ENCODE measurements around the gene TK2.
A peak's percentile ranks its signal among the peaks of the same experiment; 100 is the strongest.
"Not testable (repeated sequence)": the region's sequence is repeated elsewhere in the genome, so short reads cannot be mapped to it uniquely, and the experiment has no call there.

The TK2 gene

GRCh38 chr16:66521252-66521713, 28.6 kb downstream of the TK2 start:
- DNase-seq (ENCODE audit: low read depth in 2 of 2, low spot score in 1 of 2), result no peak

DNA sequence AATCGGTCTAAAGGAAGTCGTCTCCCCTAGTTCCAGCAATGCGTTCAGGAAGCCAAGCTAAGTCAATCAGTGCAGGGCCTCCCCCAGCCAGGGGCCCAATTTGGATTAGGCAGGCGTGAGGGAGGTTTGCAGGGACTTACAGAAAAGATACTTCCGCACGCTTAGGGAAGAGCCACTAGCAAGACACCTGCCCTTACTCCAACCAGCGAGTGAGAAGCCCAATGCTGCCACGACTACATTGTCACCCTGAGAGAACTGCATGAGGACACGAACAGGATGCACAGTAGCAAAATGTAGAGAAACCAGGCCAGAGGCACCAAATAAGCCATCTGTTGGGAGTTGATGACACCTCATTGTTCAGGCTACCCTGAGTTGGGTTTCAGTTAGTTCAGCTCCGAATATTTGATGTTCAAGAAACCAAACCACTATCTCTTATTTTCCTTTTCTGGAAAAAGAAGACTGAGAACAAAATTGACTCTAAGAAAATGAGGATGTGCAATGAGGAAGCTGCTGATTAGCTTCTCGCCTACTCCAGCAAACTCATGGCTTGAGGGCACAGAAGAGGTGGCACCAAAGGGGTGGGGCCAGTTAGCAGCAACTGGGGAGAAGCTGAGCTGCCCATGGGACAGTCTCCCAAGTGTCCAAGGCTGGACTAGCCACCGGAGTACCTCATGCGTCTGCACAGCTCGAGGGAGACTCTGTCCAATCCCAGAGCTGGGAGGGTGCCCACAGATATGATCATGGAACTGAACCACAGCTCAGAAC, 29.3 kb downstream of the TK2 start:
- no peak for DNase-seq (ENCODE audit: low read depth in 2 of 2, low spot score in 1 of 2)

DNA sequence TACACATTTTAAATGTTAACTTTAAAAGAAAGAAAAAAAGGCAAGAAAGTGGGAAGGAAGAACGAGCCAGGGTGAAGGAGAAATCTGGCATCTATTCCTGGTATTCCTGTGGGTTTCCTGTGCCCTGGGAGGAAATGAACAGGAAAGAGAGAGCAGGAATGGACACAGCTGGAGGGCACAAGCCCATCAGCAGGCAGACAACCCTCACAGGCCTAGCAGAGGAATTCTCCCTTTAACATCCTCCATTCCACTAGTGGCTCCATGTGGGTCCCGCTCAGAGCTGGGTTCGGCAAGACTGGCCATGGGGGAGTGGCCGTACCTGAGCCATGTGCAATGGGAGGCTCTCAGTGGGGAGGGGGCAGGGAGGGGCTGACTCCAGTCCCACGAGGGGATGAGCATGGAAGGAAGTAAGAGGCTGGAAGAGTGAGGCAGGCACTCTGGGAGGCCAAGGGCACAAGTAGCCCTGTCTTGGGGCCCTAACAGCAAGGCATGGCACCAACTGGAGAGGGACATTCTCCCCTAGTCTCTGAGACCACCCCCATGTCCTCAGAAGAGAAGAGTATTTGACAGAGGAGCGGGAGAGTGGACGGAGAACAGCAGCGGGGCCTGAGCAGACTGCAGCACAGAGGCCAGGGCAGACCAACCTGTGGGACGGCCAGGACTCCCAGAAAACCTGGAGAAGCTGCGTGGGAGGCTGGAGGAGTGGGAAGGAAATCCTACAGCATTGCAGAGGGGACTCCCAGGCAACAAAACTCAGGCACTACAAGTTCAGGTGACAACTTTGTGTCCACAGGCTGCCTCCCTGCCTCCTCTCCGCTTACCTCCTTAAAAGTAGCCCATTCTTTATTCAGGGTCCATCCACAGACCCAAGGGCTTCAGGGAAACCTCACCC, 30.2 kb downstream of the TK2 start:
- no peak for DNase-seq (ENCODE audit: low read depth in 2 of 2, low spot score in 1 of 2)

GRCh38 chr16:66517586-66518263, 32.2 kb downstream of the TK2 start:
- no peak for DNase-seq (ENCODE audit: low read depth in 2 of 2, low spot score in 1 of 2)

- peak; percentile 51 to 61 for DNase-seq (ENCODE audit: low read depth in 2 of 2, low spot score in 1 of 2)
Observed at GRCh38 chr16:66516808-66517585, 32.9 kb downstream of the TK2 start.

- DNase-seq (ENCODE audit: low read depth in 2 of 2, low spot score in 1 of 2), result no peak
Observed at GRCh38 chr16:66516509-66516807, 33.5 kb downstream of the TK2 start.

DNA sequence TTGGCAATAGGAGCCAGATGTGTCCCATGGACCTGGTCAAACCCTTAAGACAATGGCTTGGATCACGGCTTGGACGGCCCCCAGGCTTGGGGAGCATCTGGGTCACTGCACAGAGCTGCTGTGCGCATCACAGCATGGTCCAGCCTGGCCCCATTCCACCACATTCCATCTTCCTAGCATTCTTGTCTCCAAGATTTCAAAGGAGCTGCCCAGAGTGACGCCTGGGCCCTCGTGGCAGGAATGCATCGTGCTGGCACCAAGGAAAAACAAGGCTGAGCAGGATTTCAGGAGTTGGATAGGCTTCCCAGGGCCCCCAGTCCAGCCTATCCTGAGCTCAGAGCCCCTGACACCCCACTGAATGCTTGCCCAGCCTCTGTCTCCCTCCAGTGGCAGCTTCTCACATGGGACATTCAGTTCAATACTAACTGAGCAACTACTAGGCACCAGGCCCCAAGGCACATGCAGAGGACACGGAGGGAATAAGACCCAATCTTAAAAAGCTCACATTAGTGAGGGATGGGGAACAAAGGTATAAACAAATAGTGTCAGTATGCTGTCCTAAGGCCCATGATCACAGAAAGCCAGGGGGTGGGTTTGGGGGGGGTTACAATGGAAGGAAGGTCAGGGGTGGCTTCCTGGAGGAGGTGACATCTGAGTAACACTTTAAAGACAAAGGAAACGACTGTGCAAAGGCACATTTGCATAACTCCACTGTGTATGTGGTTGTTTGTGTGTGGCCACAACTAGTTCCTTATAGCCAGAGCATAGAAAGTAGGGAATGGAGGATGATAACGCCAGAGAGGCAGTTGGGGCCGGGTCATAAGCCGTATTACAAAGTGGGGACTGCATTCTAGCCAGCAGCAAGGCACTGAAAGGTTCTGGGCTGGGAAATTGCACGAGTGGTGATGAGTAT, 34.1 kb downstream of the TK2 start:
- DNase-seq (ENCODE audit: low read depth in 2 of 2, low spot score in 1 of 2), result no peak

- DNase-seq (ENCODE audit: low read depth in 2 of 2, low spot score in 1 of 2), result not testable (repeated sequence)
Observed at GRCh38 chr16:66514980-66515595, 34.8 kb downstream of the TK2 start.

DNA sequence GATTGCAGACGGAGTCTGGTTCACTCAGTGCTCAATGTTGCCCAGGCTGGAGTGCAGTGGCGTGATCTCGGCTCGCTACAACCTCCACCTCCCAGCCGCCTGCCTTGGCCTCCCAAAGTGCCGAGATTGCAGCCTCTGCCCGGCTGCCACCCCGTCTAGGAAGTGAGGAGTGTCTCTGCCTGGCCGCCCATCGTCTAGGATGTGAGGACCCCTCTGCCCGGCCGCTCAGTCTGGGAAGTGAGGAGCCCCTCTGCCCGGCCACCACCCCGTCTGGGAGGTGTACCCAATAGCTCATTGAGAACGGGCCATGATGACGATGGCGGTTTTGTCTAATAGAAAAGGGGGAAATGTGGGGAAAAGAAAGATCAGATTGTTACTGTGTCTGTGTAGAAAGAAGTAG, 35.5 kb downstream of the TK2 start:
- DNase-seq (ENCODE audit: low read depth in 2 of 2, low spot score in 1 of 2), result not testable (repeated sequence)

DNA sequence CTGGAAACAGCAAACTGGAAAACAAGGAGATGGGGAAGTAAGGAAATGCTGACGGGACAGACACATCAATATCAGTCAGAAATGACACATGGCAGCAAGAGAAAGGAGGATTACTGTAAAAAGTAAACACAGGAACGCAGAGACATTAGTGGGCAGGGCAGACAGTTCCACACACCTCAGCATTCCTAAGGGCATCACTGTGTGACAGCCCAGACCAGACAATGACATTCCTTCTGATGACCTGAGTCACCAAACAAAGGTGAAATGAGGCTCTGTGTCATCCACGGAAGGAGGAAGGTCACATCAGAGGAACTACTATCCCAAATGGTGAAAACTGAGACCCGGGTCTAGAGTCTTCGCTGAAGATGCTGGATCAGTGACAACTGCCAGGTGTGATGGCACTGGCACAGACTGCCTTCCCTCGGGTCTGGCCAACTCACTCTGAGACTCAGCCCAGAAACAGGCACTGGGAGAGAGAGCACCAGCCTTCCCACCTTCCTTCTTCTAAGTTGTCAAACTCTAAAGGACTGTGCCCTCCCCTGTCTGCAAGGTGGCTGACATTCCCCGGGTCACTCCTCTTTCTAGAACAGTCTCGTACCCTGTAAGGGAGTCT, 36.7 kb downstream of the TK2 start:
- DNase-seq (ENCODE audit: low read depth in 2 of 2, low spot score in 1 of 2), result no peak

GRCh38 chr16:66512272-66513110, 37.4 kb downstream of the TK2 start:
- DNase-seq (ENCODE audit: low read depth in 2 of 2, low spot score in 1 of 2), result no peak

GRCh38 chr16:66511602-66512271, 38.2 kb downstream of the TK2 start:
- no peak for DNase-seq (ENCODE audit: low read depth in 2 of 2, low spot score in 1 of 2)

DNA sequence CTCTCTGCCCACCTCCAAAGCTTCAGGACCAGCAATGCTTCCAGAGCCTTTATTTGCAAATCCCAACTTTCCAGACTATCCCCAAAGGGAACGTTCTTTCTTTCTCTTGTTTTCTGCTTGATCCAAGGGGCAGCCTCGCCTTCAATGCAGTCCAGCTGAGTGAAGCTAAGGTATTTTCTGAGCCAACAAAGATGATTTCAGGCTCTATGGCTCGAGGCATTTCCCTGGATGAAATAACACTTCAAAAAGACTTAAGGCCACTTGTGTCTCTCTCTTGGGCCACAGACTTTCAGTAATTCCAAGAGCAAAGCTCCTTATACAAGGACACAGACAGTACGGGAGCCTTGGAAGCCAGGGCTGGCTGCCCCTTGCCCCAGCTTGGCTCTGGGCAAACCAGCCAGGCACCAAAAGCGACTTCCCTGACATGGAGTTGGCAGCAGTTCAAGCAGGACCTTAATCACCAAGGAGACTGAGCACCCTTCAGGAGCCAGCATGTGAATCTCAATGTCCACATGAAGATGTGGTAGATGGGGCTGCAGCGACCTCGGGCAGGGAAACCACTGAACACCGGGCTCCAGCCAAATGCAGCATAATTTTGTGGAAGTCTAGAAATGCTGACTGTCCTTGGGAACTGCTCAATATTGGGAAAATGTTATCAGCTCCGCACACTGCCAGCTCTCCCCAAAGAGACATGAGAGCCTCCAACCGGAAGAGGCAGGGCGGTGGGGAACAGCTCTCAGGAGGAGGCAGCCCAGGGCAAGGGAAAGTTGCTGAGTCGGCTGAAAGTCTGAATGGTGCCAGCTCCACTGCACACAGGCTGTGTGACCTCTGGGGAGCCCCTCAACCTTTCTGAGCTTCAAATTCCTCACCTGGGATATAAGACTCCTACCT, 39.0 kb downstream of the TK2 start:
- no peak for DNase-seq (ENCODE audit: low read depth in 2 of 2, low spot score in 1 of 2)

- DNase-seq (ENCODE audit: low read depth in 2 of 2, low spot score in 1 of 2), result no peak
Observed at GRCh38 chr16:66510298-66510697, 39.6 kb downstream of the TK2 start.

DNA sequence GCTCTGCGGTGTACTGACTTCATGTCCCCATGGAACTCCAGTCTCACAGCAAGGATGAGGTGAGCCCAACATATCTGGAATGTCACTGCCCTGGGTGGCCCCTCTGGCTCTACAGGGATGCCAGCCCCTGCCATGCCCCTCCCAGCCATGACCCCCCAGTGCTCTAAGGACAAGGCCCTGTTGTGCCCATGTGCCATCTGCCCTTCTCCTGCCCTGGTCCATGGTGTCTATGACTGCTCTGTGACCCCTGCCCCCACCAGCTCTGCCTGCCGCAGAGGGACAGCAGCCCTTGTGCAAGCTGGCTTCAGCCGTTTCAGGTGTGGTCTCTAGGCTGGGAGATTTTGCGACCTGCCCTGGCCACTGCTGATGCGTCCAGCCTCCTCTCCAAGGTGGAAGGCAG, 40.3 kb downstream of the TK2 start:
- no peak for DNase-seq (ENCODE audit: low read depth in 2 of 2, low spot score in 1 of 2)

DNA sequence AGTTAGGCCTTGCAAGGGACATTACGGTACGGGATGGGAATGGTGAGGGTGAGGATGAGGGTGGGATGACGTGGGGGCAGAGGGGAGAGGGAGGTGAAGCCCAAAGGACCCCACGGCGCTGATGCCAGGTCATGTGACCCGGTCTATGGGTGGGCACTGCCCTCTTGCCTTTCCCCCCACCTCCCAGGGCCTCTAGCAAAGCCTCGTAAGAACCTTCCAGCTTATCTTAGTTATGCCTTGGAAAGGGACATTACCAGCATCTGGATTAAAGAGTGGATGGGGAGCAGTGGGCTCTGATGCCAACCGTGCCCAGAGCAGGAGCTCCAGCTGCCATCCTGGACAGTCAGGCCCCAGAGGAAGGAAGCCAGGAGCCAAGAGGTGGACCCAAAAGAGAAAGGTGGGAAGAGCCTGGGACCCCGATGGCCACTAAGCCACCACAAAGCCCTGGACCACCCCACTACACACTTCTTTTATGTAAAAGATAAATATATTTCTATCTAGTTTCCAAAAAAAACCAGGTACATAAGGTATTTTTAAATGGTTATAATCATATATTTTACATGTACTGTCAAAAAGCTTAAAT, 40.9 kb downstream of the TK2 start:
- DNase-seq (ENCODE audit: low read depth in 2 of 2, low spot score in 1 of 2), result no peak
